Peyer's patch (tissue), 4 donors: ENCODE measurements around the gene YARS2. TPM values are rescaled to one million over a fixed set of nuclear protein-coding genes. Genes with fewer than 3 reads are reported as not detected.

ENCODE experiments used
- DNase-seq, 3 donors: peaks; one replicate each; pipeline ENCODE4 v3.0.0-alpha.2; 2017 to 2019
- H3K27ac ChIP-seq, 4 donors: fragments of 200-600 bp; sonication (generic); one replicate each; pipeline ENCODE4 v1.5.1; 2016 to 2019
- H3K27me3 ChIP-seq, 2 donors: fragments of 200-600 bp; sonication (generic); one replicate each; pipeline ENCODE4 v1.5.1; 2019
- H3K36me3 ChIP-seq, 3 donors: fragments of 200-600 bp; sonication (generic); one replicate each; pipeline ENCODE4 v1.5.1; 2016 to 2019
- H3K4me1 ChIP-seq, 4 donors: fragments of 200-600 bp; sonication (generic); one replicate each; pipeline ENCODE4 v1.5.1; 2016 to 2019
- H3K4me3 ChIP-seq, 4 donors: fragments of 200-600 bp; sonication (generic); 1 replicate in 3 of 4; 2 replicates in 1 of 4; pipeline ENCODE4 v1.5.1; 2016 to 2019; ENCODE audit warnings: mild to moderate bottlenecking in 1 of 4
- H3K9me3 ChIP-seq, 4 donors: fragments of 200-600 bp; sonication (generic); one replicate each; pipeline ENCODE4 v1.5.1; 2016 to 2019; ENCODE audit warnings: mild to moderate bottlenecking in 1 of 4
- CTCF ChIP-seq, 6 experiments: fragments of 450-650 bp in 4 of 6; fragments of 200-600 bp in 2 of 6; sonication (generic) in 1 of 6; IDR thresholded peaks; one replicate each; pipeline ENCODE4 v1.5.1; 2017 to 2019; ENCODE audit warnings: antibody characterized with exemption in 6 of 6, mild to moderate bottlenecking in 3 of 6, moderate library complexity in 1 of 6
- POLR2A ChIP-seq, 2 donors: fragments of 450-650 bp; IDR thresholded peaks; one replicate each; pipeline ENCODE4 v1.5.1; 2017; ENCODE audit warnings: antibody characterized with exemption in 2 of 2, mild to moderate bottlenecking in 2 of 2, moderate library complexity in 2 of 2
- total RNA-seq, 4 donors: library from RNA; depleted of rRNA; stranded (reverse); fragments of >200 nt; gene quantifications; one replicate each; pipeline ENCODE4 v1.1.0, GENCODE V29; 2016

YARS2 gene
- total RNA-seq, 4 donors from 2014 or later: 9.6 to 22.8 (median 19.2) TPM

DNA sequence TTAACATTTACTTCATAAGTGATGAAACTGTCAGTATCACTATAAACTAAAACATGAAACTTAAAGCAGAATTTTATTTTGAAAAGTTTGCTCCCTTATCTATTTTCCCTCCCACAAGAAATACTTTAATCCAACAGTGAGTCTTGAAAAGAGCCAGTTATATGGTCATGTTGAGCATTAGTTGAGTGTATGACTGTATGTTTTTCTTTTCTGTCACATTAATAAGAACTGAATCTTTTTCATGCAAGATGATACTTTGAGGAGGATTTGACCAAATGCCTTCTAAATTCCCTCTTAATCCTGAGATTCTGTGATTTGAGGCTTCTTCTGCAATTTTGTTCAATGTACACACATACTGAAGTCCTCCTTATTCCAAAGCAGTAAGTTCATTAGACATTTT is 33.7 kb upstream of the YARS2 start:
- H3K27me3 ChIP-seq: no peaks in the 10 kb centered on the region
- no peak for TF ChIP-seq POLR2A (IDR thresholded peaks at IDR 0.05)
- no peak for TF ChIP-seq CTCF (IDR thresholded peaks at IDR 0.05)
- no peak overlapping the region for H3K4me3 ChIP-seq
- peaks cover 0 to 13% (median 0%) of the 10 kb centered on the region in 3 donors for H3K36me3 ChIP-seq
- H3K9me3 ChIP-seq: no peaks in the 10 kb centered on the region
- no peaks in the 10 kb centered on the region for H3K4me1 ChIP-seq
- no peak overlapping the region for H3K27ac ChIP-seq
- DNase-seq: no peak

GRCh38 chr12:32788405-32788804 is 32.7 kb upstream of the YARS2 start:
- TF ChIP-seq CTCF (IDR thresholded peaks at IDR 0.05): no peak
- TF ChIP-seq POLR2A (IDR thresholded peaks at IDR 0.05): no peak
- no peaks in the 10 kb centered on the region for H3K27me3 ChIP-seq
- DNase-seq: no peak
- H3K36me3 ChIP-seq: peaks cover 0 to 13% (median 0%) of the 10 kb centered on the region in 3 donors
- H3K27ac ChIP-seq: no peak overlapping the region
- H3K9me3 ChIP-seq: no peaks in the 10 kb centered on the region
- H3K4me1 ChIP-seq: no peaks in the 10 kb centered on the region
- no peak overlapping the region for H3K4me3 ChIP-seq

DNA sequence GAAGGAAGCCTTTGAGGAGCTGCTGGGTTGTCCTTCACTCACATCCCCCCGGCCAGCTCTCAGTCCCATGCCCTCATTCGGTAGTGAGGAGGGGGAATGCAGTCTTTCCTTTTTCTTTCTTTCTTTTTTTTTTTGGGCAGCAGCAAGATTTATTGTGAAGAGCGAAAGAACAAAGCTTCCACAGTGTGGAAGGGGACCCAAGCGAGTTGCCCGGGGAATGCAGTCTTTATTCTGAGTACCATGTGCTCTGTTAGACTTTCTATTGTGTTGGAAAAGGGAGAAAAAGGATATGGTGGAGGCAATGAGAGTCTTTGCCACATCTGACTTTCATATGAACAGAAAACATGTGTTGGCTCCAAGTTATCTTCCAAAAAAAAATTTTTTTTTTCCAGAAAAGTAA is 29.9 kb upstream of the YARS2 start:
- TF ChIP-seq POLR2A (IDR thresholded peaks at IDR 0.05): no peak
- no peak for TF ChIP-seq CTCF (IDR thresholded peaks at IDR 0.05)
- Histone ChIP-seq H3K27me3 (no peaks in the 10 kb centered on the region), H3K27ac (no peak overlapping the region), H3K4me3 (no peak overlapping the region), H3K9me3 (no peaks in the 10 kb centered on the region), H3K36me3 (peaks cover 0 to 6% (median 0%) of the 10 kb centered on the region in 3 donors), H3K4me1 (no peaks in the 10 kb centered on the region)
- no peak for DNase-seq

GRCh38 chr12:32783029-32783428 is 27.3 kb upstream of the YARS2 start:
- Histone ChIP-seq H3K4me1 (no peaks in the 10 kb centered on the region), H3K27me3 (no peaks in the 10 kb centered on the region), H3K36me3 (no peaks in the 10 kb centered on the region), H3K9me3 (no peaks in the 10 kb centered on the region), H3K27ac (no peak overlapping the region), H3K4me3 (no peak overlapping the region)
- TF ChIP-seq CTCF (IDR thresholded peaks at IDR 0.05) (no peak), POLR2A (IDR thresholded peaks at IDR 0.05) (no peak)
- no peak for DNase-seq

- no peaks in the 10 kb centered on the region for H3K36me3 ChIP-seq
- no peaks in the 10 kb centered on the region for H3K4me1 ChIP-seq
- H3K4me3 ChIP-seq: no peak overlapping the region
- no peak overlapping the region for H3K27ac ChIP-seq
- TF ChIP-seq POLR2A (IDR thresholded peaks at IDR 0.05) (no peak), CTCF (IDR thresholded peaks at IDR 0.05) (no peak)
- no peaks in the 10 kb centered on the region for H3K9me3 ChIP-seq
- H3K27me3 ChIP-seq: no peaks in the 10 kb centered on the region
- no peak for DNase-seq
These were observed 24.4 kb upstream of the YARS2 start for GRCh38 chr12:32780071-32780470.

DNA sequence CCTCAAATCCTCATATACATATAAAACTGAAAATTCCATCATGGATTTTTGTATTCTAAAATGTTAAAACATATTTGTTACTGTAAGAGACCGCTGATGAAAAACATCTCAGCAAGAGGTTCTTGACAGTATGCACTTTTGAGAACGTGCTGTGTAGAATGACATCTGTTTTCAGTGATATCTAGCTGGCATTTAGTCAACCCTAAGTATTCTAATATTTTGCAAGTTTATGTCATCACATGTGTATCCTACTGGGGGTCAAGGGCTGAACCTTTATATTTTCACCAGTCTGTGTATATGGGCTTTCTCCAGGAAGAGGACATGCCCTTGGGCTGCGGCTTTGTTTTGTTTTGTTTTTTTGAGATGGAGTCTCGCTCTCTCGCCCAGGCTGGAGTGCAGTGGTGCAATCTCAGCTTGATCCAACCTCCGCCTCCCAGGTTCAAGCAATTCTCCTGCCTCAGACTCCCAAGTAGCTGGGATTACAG is 22.0 kb upstream of the YARS2 start:
- Histone ChIP-seq H3K27me3 (no peaks in the 10 kb centered on the region), H3K27ac (no peak overlapping the region), H3K4me1 (peaks cover 0 to 4% (median 0%) of the 10 kb centered on the region in 4 donors), H3K4me3 (no peak overlapping the region), H3K9me3 (no peaks in the 10 kb centered on the region), H3K36me3 (no peaks in the 10 kb centered on the region)
- TF ChIP-seq POLR2A (IDR thresholded peaks at IDR 0.05): no peak
- no peak for DNase-seq
